ENCODE measurements around the gene CHPF2. TPM values are rescaled to one million over a fixed set of nuclear protein-coding genes. Genes with fewer than 3 reads are reported as not detected.

The CHPF2 gene
- total RNA-seq, 2 donors from 2014 or later = 37.5 to 40.7 TPM

- DNase-seq (ENCODE audit: low spot score) = peak; percentile 66
- intact Hi-C loops (cut with DNase I) = no loop called here
Observed at GRCh38 chr7:151274936-151275812, 42.9 kb downstream of the CHPF2 start.

GRCh38 chr7:151275813-151276577 lies 43.7 kb downstream of the CHPF2 start:
- DNase-seq (ENCODE audit: low spot score) = peak; percentile 49
- intact Hi-C loops (cut with DNase I) = no loop called here

- DNase-seq (ENCODE audit: low spot score) = peak; percentile 87
- intact Hi-C loops (cut with DNase I) = no loop called here
Observed at GRCh38 chr7:151276666-151277590, 44.6 kb downstream of the CHPF2 start.

GRCh38 chr7:151277631-151278030 lies 45.3 kb downstream of the CHPF2 start:
- intact Hi-C loops (cut with DNase I) = loop anchor here in 1 of 2 donors (2.0 kb wide), 1 partner anchor 19 kb away; no protein-coding TSS in a partner anchor
- peak; percentile 75 for DNase-seq (ENCODE audit: low spot score)

- intact Hi-C loops (cut with DNase I) = loop anchor here in 1 of 2 donors (2.0 kb wide), 1 partner anchor 20 kb away; no protein-coding TSS in a partner anchor
- DNase-seq (ENCODE audit: low spot score) = peak; percentile 52
Observed at GRCh38 chr7:151278949-151279348, 46.7 kb downstream of the CHPF2 start.

GRCh38 chr7:151279868-151280267 lies 47.6 kb downstream of the CHPF2 start:
- peak; percentile 16 for DNase-seq (ENCODE audit: low spot score)
- intact Hi-C loops (cut with DNase I) = loop anchor here in 1 of 2 donors (2.0 kb wide), 1 partner anchor 21 kb away; no protein-coding TSS in a partner anchor

GRCh38 chr7:151280388-151281019 lies 48.2 kb downstream of the CHPF2 start:
- intact Hi-C loops (cut with DNase I) = no loop called here
- peak; percentile 41 for DNase-seq (ENCODE audit: low spot score)

- no peak for DNase-seq (ENCODE audit: low spot score)
- intact Hi-C loops (cut with DNase I) = no loop called here
Observed at GRCh38 chr7:151281686-151282085, 49.4 kb downstream of the CHPF2 start.

- peak; percentile 66 for DNase-seq (ENCODE audit: low spot score)
- intact Hi-C loops (cut with DNase I) = no loop called here
Observed at GRCh38 chr7:151282111-151282510, 49.8 kb downstream of the CHPF2 start.

- intact Hi-C loops (cut with DNase I) = no loop called here
- DNase-seq (ENCODE audit: low spot score) = no peak
Observed at GRCh38 chr7:151283302-151283701, 51.0 kb downstream of the CHPF2 start.

GRCh38 chr7:151286148-151286547 lies 53.9 kb downstream of the CHPF2 start:
- intact Hi-C loops (cut with DNase I) = no loop called here
- DNase-seq (ENCODE audit: low spot score) = no peak

Other genes starting within 250 kb of the CHPF2 start
- 10 to 100 TPM; 27.9 to 71.8 TPM for gene NOS3, start 241.5 kb upstream of the CHPF2 start, total RNA-seq
- gene ATG9B, start 208.0 kb upstream of the CHPF2 start, total RNA-seq = not detected
- gene ABCB8, start 204.0 kb upstream of the CHPF2 start, total RNA-seq = 10 to 100 TPM; 19.2 to 24.5 TPM
- gene ASIC3, start 184.0 kb upstream of the CHPF2 start, total RNA-seq = 1 to 10 TPM; 1.4 to 1.5 TPM
- 1 to 10 TPM; 5.2 to 7.3 TPM for gene CDK5, start 174.6 kb upstream of the CHPF2 start, total RNA-seq
- gene SLC4A2, start 172.9 kb upstream of the CHPF2 start, total RNA-seq = 100 to 1,000 TPM; 105 to 212 TPM
- 10 to 100 TPM; 35.5 to 56.3 TPM for gene FASTK, start 151.7 kb upstream of the CHPF2 start, total RNA-seq
- gene TMUB1, start 149.0 kb upstream of the CHPF2 start, total RNA-seq = 10 to 100 TPM; 27.4 to 27.7 TPM
- gene AGAP3, start 146.0 kb upstream of the CHPF2 start, total RNA-seq = 10 to 100 TPM; 55.7 to 63.6 TPM
- gene GBX1, start 64.8 kb upstream of the CHPF2 start, total RNA-seq = not detected
- not detected for gene ASB10, start 45.2 kb upstream of the CHPF2 start, total RNA-seq
- gene H2BK1, start 22.0 kb upstream of the CHPF2 start, total RNA-seq = 1 to 10 TPM in 1 of 2 donors, not detected in 1; 1.1 TPM
- 10 to 100 TPM; 24.4 to 27.4 TPM for gene ABCF2, start 5.3 kb upstream of the CHPF2 start, total RNA-seq
- 10 to 100 TPM; 45.8 to 68.4 TPM for gene SMARCD3, start 16.2 kb downstream of the CHPF2 start, total RNA-seq
- gene NUB1, start 109.3 kb downstream of the CHPF2 start, total RNA-seq = 10 to 100 TPM; 33.0 to 37.9 TPM
- gene WDR86, start 177.6 kb downstream of the CHPF2 start, total RNA-seq = 1 to 10 TPM; 4.1 to 6.2 TPM
- gene CRYGN, start 207.7 kb downstream of the CHPF2 start, total RNA-seq = 1 to 10 TPM in 1 of 2 donors, under 1 TPM in 1; 0.42 to 1.1 TPM